NOMO-1 (cell line): ENCODE measurements around the gene FERMT2.

Experiments used
- DNase-seq, 2 experiments: peaks; one replicate each; lab custom pipeline; 2025; ENCODE audit not compliant: unreplicated experiment in 2 of 2; lab: John Stamatoyannopoulos, UW

Gene FERMT2

GRCh38 chr14:52834440-52834842, 116.4 kb downstream of the FERMT2 start:
- DNase-seq = no peak

GRCh38 chr14:52833891-52834290, 117.0 kb downstream of the FERMT2 start:
- DNase-seq = no peak

DNA sequence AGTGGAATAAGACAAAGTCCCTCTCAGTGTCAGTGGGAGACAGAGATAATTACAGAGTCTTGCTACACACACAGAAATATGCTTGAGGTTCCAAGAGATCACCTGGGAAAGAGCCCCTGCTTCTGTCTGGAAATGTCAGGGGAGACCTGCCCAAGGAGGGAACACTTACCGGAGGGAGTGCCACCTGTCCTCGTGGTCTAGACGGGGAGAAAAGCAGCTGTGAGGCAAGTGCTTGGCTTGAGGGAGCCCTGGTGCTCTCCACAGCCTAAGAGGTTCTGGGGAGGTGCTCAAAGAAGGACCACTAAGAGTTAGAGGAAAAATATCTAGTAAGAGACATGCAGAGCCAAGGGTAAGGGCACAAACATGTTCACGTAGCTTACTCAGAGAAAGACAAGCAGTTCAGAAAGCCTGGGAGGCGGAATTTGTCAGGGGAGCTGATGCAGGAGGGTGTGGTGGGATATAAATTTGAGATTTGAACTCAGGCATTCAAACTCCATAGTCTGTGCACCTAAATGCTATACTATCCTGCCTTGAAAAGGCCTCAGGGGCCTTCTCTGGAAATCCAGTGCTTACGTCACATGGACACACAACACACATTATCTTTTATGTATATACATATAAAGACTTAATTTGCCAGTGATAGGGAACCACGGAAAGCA, 121.2 kb downstream of the FERMT2 start:
- no peak for DNase-seq

DNA sequence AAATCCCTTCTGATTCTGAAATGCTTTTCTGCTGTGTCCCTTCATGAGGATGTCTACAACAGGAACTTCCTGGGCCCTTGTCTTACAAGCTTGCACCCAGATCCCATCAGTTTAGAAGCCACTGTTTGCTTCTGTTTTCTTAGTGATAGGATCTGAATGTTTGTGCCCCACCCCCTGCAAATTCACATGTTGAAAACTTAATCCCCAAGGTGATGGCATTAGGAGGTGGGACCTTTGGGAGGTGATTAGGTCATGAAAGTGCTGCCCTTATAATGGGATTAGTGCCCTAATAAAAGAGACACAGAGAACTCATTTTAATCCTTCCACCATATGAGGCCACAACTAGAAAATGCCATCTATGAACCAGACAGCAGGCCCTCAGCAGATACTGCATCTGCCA, 123.4 kb downstream of the FERMT2 start:
- no peak for DNase-seq

GRCh38 chr14:52825085-52825484, 125.8 kb downstream of the FERMT2 start:
- DNase-seq = no peak

DNA sequence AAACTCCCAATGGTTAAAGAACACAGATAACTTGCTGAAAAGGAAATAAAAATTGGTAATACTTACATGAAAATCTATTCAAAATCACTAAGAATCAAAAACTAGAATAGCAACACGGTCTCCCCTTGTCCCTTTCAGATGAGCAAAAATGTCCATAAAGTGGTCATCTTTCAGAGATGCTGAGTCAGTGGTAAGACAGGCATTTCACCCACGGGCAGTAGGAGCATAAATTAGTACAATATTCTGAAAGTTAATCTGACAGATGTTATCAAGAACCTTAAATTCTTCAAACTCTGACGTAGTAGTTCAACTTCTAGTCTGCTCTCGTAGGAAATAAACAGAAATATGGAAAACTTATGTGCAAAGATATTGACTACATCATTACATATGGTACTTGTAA, 126.4 kb downstream of the FERMT2 start:
- no peak for DNase-seq

DNA sequence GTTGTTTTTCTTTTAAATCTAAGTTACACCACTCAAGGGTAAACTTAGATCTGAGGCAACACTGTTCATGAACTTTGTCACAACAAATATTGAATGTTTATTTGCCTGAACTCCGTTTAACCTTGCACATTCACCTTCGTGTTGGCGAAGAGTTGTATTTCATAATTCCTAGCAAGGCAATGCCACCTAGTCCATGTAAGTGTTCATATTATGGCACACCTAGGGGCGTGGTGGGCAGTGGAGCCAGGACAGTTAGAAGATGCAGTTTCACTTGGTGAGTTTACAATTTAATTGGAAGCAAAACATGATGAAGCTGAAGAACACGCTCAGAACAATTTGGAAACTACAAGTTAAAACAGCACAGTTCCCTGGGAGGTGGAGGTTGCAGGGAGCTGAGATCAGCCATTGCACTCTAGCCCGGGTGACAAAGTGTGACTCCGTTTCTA, 129.0 kb downstream of the FERMT2 start:
- DNase-seq = no peak

DNA sequence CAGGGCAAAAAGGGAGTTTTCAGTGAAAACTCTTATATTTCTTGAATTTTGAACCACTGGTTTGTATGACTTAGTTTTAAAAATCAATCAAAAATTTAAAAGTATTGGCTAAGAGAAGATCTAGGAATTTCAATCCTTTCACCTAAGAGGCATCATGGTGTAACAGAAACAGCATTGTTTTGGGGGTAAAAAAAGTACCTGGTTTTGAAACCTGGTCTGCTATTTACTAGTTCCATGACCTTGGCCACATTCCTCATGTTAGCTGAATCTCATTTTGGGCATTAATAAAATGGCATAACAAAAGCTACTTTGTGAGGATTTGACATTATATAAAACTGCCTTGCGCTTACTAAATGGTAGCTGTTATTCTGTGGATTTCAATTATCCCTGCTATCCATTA, 142.7 kb downstream of the FERMT2 start:
- DNase-seq = no peak
